ENCODE results near the gene CFAP74.
"Not testable (repeated sequence)": the region's sequence is repeated elsewhere in the genome, so short reads cannot be mapped to it uniquely, and the experiment has no call there.

CFAP74 gene

DNA sequence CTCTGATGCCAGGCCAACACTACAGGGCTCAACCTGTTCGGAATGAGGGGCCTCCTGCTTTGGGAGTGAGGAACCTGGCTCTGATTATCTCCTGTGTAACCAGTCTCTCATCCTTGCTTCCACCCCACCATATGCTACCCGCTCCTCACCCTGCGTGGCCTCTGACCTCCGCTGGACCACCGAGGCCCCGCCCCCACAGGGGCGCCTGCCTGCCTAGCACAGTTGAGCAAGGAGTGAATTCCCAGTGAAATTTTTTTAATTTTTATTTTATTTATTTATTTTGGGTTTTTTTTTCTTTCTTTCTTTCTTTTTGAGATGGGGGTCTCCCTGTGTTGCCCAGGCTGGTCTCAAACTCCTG lies 110.8 kb downstream of the CFAP74 start:
- Mint-ChIP-seq H3K36me3 (peaks cover 7% of the 10 kb centered on the region), H3K27me3 (no peaks in the 10 kb centered on the region), H3K27ac (peak overlapping the region; percentile 95), H3K9me3 (no peaks in the 10 kb centered on the region), H3K4me3 (peak overlapping the region; percentile 88), H3K4me1 (peaks cover 55% of the 10 kb centered on the region)

DNA sequence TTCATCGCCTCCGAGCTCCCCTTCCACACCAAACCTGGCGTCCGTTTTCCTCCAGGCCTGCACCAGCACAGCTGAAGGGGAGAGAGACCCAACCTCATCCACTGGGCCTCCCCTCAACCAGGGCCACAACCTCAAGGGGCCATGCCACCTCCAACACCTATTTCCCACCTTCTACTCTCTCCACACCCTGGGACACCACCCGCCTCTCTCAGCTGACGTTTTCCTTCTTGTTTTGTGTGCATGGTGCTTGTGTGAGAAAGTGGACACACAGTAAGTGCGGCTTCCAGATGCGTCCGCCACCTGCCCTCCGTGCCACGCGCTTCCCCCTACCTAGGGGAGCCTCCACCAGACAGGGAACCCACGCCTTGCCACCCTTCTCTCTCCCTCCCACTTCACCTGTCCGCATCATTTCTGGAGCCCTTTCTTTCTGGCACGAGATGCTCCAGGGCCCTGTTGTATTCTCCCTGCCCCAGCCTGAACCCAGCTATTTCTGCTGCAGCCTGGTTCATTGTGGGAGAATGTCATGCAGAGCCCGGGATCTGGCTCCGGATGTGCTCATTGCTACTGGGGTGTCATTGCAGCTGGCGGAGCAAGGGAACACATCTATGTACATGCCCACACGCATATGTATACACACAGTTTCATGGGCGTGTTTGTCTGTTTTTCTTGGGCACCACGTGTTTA lies 111.4 kb downstream of the CFAP74 start:
- peaks cover 7% of the 10 kb centered on the region for H3K36me3 Mint-ChIP-seq
- H3K27ac Mint-ChIP-seq, result peak overlapping the region; percentile 95
- H3K4me1 Mint-ChIP-seq, result peaks cover 59% of the 10 kb centered on the region
- H3K27me3 Mint-ChIP-seq, result no peaks in the 10 kb centered on the region
- H3K4me3 Mint-ChIP-seq, result peak overlapping the region; percentile 88
- H3K9me3 Mint-ChIP-seq, result no peaks in the 10 kb centered on the region

DNA sequence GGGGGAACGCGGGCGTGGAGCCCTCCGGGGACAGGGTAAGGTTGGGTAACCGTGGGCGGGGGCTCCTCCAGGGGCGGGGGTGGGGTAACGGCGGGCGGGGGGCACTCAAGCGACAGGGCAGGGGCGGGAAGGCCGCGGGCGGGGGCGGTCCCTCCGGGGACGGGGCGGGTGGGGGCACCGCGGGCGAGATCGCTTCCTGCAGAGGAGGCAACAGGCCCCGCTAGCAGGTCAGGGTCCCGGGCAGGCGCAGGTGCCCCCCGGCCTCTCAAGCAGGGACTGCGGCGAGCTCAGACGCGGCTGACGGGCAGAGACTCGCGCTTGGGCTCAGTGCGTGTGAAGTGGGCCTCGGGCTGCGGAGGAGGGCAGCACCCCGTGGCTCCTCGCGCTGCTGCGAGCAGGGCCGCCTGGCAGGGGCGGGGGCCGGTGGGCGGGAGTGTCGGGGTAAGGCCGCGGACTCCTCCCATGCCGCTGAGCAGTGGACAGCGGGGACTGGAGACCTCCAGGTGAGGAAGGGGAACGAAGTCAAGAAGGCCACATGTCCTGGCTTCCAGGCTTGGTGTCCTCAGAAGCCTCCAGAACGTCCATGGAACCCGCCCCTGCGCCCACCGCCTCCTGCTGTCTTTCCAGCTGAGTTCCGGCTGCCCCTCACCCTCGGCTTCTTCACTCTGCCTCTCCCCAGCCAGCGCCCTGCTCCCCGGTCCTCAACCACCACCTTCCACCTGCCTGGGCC lies 112.1 kb downstream of the CFAP74 start:
- Mint-ChIP-seq H3K36me3 (peaks cover 7% of the 10 kb centered on the region), H3K27me3 (no peaks in the 10 kb centered on the region), H3K4me3 (peak overlapping the region; percentile 88), H3K4me1 (peaks cover 65% of the 10 kb centered on the region), H3K27ac (peak overlapping the region; percentile 95), H3K9me3 (no peaks in the 10 kb centered on the region)

DNA sequence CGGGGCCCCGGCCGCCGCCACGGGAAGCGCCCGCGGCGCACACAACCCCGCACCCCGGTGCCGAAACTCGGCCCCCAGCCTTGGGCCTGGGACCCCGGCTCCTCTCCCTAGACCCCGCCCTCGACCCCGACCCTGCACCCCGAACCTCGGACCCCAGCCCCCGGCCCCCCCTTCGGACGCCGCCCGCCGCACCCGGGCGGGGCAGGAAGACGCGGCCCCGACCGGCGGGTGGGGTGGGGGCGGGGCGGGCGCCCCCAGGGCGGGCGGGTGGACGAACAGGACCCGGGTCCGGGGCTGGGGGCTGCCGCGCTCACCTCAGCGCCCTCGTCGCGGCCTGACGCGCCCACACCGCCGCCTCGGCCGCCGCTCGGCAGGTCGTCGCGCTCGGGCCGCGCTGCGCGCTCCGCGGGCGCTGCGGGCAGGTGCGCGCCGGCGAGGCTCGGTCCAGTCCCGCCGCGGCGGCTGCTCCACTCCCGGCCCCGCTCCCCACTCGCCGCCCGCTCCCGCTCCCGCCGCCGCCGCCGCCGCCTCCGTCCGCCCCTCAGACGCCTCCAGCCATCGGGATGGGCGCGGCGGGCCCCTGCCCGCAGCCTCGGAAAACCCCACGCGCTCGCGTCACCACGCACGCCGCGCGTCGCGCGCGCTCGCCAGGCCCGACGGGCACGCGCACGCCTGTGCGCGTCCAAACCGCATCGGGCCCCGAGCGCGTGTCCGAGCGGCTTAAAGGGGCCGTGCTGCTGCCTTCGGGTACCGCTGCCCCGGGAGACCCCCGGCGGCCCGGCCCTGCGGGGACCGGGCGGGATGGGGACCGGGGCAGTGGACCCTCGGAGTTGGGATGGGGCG lies 112.9 kb downstream of the CFAP74 start, which contains the start of gene GNB1:
Gene GNB1 (minus strand): TSS at position 582 of the 843 bp plus-strand sequence. CDS start 65,634 bp downstream, outside the sequence.
- Mint-ChIP-seq H3K36me3 (peaks cover 8% of the 10 kb centered on the region), H3K9me3 (no peaks in the 10 kb centered on the region), H3K4me1 (peaks cover 65% of the 10 kb centered on the region), H3K27me3 (no peaks in the 10 kb centered on the region), H3K4me3 (peak within 1 kb of the TSS; percentile 90), H3K27ac (peak within 1 kb of the TSS; percentile 95)

DNA sequence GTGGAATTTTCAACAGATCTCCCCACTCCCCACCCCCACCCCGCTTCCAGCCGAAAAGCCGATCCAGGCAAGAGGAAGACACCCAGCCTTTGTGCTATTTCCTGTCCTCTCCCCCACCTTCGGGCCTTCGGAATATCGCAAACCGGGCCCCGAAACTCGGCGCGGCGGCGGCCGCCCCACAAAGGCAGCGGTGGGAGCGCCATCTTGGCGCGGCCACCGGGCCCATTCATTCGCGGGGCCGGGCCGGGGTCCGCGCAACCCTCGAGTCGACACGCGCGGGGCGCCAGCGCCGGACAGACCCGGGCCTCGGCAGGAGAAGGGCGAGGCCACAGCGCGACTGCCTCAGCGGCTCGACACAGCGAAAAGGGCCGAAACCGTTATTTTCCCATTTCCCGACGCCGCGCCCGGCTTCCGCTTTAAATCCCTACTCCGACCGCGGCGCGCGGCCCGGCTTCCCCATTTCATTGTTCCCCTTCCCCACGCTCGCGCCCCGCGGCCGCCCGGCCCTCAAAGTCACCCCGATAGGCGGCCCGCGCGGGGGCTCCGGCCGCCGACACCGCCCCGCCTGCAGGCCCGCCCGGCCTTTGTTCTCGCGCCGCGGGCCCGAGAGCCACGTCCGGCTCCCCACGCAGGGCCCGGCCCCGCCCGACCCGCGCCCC lies 113.6 kb downstream of the CFAP74 start:
- Mint-ChIP-seq H3K27ac (peak overlapping the region; percentile 76), H3K9me3 (no peaks in the 10 kb centered on the region), H3K27me3 (no peaks in the 10 kb centered on the region), H3K4me3 (peak overlapping the region; percentile 90), H3K36me3 (peaks cover 8% of the 10 kb centered on the region), H3K4me1 (peaks cover 61% of the 10 kb centered on the region)

DNA sequence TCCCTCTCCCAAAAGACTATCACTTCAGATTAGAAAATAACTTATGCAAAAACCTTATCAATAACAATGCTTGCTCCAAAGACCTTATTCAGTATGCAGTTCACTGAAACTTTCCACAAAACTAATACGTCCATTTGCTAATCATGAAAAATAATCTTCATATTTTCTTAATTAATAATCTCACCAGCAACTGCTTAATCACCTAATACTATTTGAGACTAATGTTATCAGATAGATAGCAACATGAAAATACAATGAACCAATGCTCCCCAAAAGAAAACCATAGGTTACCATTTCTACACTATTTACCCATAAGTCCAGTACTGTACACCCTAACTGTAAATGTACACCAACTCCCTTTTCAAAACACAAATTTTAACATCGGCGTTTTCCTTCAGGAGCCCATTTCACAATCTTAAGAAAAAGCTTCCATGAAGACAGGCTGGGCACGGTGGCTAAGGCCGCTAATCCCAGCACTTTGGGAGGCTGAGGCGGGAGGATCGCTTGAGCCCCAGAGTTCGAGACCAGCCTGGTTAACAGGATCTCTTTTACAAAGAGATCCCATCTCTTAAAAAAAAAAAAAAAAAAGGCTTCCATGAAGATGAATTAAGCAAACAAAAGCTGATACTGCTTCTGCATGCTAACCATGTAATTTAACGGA lies 114.4 kb downstream of the CFAP74 start:
- Mint-ChIP-seq H3K27ac (peak overlapping the region; percentile 71), H3K27me3 (no peaks in the 10 kb centered on the region), H3K9me3 (no peaks in the 10 kb centered on the region), H3K4me1 (peaks cover 60% of the 10 kb centered on the region), H3K36me3 (peaks cover 8% of the 10 kb centered on the region), H3K4me3 (peak overlapping the region; percentile 90)

DNA sequence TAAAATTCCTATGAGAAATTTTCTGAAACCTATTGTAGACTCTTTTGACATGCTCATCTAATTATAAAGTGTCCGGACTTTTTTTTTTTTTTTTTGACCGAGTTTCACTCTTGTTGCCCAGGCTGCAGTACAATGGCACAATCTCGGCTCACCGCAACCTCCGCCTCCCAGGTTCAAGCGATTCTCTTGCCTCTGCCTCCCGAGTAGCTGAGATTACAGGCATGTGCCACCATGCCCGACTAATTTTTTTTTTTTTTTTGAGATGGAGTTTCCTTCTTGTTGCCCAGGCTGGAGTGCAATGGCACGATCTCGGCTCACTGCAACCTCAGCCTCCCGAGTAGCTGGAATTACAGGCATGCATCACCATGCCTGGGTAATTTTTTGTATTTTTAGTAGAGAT lies 119.7 kb downstream of the CFAP74 start:
- H3K36me3 Mint-ChIP-seq, H3K27me3 Mint-ChIP-seq, H3K27ac Mint-ChIP-seq, H3K4me3 Mint-ChIP-seq, H3K9me3 Mint-ChIP-seq: not testable (repeated sequence)
- peaks cover 77% of the 10 kb centered on the region for H3K4me1 Mint-ChIP-seq

DNA sequence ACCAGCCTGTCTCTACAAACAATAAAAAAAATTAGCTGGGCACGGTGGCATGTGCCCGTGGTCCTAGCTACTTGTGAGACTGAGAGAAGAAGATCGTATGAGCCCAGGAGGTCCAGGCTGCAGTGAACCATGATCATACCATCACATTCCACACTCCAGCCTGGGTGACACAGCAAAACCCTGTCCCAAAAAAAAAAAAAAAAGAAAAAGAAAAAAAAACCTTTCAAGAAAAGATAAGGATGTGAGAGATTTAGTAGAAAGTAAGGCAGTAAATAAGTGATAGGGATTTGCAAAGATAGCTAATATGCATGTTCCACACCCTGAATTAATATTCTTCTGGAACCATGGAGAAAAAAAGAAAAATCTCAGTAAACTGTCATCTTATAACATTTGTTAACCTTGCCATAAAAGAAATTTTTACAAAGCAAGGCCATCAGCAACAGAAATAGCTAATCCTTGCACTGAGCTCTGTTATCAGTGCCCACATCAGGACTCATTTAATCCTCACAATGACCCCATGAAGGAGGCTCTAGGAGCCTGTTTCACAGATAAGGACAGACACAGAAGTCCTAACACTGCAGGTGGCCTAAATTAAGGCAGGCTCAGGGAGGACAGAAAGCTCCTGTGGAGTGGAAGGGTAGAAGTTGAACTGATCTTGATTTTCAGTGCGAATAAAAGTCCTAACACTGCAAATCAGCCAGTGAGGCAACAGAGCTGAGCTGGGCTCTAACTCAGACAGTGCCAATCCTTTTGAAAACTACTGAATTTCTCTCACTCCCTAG lies 120.3 kb downstream of the CFAP74 start:
- no peaks in the 10 kb centered on the region for H3K27me3 Mint-ChIP-seq
- H3K9me3 Mint-ChIP-seq, result no peaks in the 10 kb centered on the region
- H3K27ac Mint-ChIP-seq, result peak overlapping the region; percentile 74
- peak overlapping the region; percentile 42 for H3K4me3 Mint-ChIP-seq
- H3K4me1 Mint-ChIP-seq, result peaks cover 77% of the 10 kb centered on the region
- peaks cover 4% of the 10 kb centered on the region for H3K36me3 Mint-ChIP-seq

DNA sequence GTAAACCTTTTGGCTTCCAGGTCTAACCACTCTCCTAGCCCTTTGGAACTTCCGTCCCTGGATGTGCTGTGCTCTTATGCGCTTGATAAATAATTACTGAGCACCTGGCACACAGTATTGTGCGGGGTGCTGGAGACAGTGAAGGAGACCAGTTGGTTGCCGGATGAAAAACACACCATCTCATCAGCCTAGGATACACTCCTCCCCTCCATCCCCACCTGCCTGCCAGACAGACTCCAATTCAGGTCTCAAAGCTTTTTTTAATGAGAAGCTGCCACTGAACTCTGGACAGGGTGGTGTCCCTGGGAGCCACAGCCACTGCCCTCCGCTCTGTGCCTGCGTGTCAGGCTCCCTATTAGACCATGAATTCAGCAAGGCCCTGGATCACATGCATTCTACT lies 121.9 kb downstream of the CFAP74 start:
- Mint-ChIP-seq H3K4me3 (peak overlapping the region; percentile 50), H3K4me1 (peaks cover 74% of the 10 kb centered on the region)

DNA sequence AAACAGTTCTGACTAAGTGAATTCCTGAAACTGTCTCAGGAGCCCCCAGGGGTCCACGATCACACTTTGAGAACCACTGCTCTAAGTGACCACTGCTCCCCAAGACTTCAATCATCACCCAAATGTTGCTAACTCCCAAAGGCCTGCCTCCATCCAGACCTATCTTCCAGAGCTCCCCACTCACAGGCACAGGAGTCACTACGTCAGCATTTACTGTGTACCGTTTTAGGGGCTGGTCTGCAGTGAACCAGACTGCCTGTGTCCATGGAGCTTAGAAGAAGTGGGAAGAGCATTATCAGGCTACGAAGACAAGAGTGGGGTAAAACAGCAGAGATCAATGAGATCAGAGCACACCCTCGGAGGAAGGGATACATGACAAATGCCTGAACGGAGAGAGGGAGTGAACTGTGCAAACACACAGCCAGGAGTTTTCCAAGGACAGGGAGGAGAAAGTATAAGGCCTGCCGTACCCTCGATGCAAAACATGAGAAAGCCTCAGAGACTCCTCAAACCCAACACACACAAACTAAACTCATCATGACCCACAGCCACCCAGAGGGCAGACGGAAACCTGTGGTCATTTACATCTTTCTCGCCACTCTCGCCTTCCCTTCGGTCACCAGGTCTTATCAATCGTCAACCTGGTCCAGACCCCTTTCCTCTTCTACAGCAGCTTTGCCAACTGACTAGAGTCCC lies 122.8 kb downstream of the CFAP74 start:
- Mint-ChIP-seq H3K27ac (peak overlapping the region; percentile 88), H3K27me3 (no peaks in the 10 kb centered on the region), H3K36me3 (no peaks in the 10 kb centered on the region), H3K4me1 (peaks cover 77% of the 10 kb centered on the region), H3K4me3 (peak overlapping the region; percentile 50), H3K9me3 (no peaks in the 10 kb centered on the region)

More for the DNA sequence above, 121.9 kb downstream of the CFAP74 start:
- peaks cover 2% of the 10 kb centered on the region for H3K36me3 Mint-ChIP-seq
- H3K27ac Mint-ChIP-seq, result peak overlapping the region; percentile 24
- no peaks in the 10 kb centered on the region for H3K27me3 Mint-ChIP-seq
- H3K9me3 Mint-ChIP-seq, result no peaks in the 10 kb centered on the region

DNA sequence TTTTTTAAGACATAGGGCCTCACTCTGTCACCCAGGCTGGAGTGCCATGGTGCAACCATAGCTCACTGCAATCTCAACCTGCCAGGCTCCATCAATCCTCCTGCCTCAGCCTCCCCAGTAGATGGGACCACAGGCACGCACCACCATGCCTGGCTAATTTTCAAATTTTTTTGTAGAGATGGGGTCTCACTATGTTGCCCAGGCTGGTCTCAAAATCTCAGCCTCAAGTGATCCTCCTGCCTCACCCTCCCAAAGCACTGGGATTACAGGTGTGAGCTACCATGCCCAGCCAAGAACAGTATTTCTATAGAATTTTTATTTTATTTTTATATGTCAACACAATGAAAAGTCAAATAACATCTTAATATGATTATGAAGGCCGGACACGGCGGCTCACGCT lies 123.6 kb downstream of the CFAP74 start:
- Mint-ChIP-seq H3K4me1 (peaks cover 85% of the 10 kb centered on the region), H3K36me3 (peaks cover 3% of the 10 kb centered on the region), H3K9me3 (no peaks in the 10 kb centered on the region), H3K27ac (peak overlapping the region; percentile 35), H3K4me3 (no peak overlapping the region), H3K27me3 (no peaks in the 10 kb centered on the region)

DNA sequence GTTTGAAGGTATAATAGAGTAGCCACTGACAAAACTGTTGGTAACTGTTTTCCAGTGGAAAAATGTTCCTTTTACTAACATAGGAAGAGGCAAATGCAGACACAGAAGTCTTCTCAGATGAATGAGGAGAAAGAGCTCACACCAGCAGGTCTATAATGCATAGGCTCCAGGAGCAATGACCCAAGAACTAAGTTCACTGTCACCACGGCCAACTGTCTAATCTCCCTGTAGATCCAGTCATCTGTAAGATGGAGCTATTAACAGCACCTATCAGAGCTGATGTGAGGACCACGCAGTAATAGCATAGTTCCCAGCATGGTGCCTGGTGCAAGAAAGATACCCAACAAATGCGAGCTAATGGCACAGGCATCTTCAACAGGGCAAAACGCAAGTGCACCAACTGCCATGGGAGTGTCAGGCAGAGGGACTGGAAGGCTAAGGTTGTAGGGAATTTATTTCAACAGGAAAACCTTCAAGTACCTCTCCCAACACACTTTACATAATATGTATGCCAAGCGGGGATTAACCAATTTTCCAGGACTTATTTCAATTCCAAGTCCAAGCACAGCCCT lies 125.6 kb downstream of the CFAP74 start:
- H3K4me3 Mint-ChIP-seq, result no peak overlapping the region
- no peaks in the 10 kb centered on the region for H3K9me3 Mint-ChIP-seq
- H3K4me1 Mint-ChIP-seq, result peaks cover 81% of the 10 kb centered on the region
- H3K27me3 Mint-ChIP-seq, result no peaks in the 10 kb centered on the region
- peaks cover 3% of the 10 kb centered on the region for H3K36me3 Mint-ChIP-seq
- H3K27ac Mint-ChIP-seq, result peak overlapping the region; percentile 59

DNA sequence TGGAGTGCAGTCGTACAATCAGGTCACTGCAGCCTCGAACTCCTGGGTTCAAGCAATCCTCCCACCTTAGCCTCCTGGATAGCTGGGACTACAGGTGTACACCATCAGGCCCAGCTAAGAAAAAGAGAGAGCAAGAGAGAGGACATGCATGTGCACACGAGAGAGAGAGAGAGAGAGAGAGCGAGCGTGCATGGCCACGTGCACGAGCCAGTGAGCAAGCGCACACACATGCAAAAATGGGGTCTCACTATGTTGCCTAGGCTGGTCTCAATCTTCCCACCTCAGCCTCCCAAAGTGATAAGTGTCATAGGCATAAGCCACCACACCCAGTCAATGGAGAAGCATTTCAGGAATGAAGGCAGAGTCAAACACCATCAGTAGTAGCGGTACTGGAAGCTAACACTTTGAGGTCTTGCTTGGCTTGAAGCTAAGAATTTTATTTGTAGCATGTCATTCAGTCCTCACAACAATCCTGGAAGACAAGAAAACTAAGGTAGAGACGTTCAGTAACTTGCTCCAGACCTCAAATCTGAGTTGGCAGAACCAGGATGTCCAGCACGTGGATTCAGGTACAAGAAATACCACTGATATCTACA lies 127.2 kb downstream of the CFAP74 start:
- Mint-ChIP-seq H3K27ac (peak overlapping the region; percentile 59), H3K4me3 (peak overlapping the region; percentile 40), H3K27me3 (no peaks in the 10 kb centered on the region), H3K9me3 (no peaks in the 10 kb centered on the region), H3K4me1 (peaks cover 82% of the 10 kb centered on the region), H3K36me3 (peaks cover 7% of the 10 kb centered on the region)

All from activated naive CD4-positive, alpha-beta T cell treated with anti-CD3 and anti-CD28 coated beads, Interleukin-2, amount 50 U/mL, for 24 hours (primary cell).